HG02938 (cell line): ENCODE measurements around the gene LRRC42.
A peak's percentile ranks its signal among the peaks of the same experiment; 100 is the strongest.

Experiments
- ATAC-seq: cut with Tn5 transposase; IDR thresholded peaks from one replicate; pipeline ENCODE4 v1.9.1; 2021; ENCODE audit warnings: mild to moderate bottlenecking, moderate library complexity; ENCODE audit not compliant: unreplicated experiment

The LRRC42 gene

DNA sequence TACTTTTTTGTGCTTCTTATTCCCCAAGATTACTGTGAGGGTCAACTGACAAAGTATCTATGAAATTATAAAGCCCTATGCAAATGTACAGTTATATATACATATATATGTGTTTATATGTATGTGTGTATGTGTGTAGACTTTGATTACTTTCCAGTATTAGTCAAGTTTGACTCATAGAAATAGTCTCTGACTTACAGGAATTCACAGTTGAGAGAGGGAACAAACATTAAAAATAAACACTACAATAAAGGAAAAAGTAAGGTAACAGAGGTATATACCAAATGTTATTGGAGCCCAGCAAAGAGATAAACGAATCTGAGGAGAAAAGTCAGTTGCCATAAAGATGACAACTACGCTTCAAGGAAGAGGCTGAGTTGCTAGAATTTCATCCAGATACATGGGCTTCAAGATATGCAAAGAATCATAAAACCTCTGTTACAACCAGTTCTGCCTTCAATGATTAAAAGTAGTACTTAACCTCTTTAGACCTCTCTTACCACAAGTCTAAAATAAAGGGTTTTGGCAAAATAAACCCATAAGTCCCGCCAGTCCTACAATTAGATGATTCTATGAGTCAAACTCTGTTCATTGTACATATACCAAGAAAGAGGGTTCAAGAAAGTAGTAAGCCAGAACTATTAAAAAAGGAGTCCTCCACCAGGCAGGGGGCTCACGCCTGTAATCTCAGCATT is 7.9 kb upstream of the LRRC42 start:
- ATAC-seq: no peak

- ATAC-seq: no peak
Observed at GRCh38 chr1:53942127-53942957, 3.8 kb upstream of the LRRC42 start.

- ATAC-seq: no peak
Observed at GRCh38 chr1:53943090-53943489, 3.1 kb upstream of the LRRC42 start.

GRCh38 chr1:53943490-53944043 is 2.6 kb upstream of the LRRC42 start:
- no peak for ATAC-seq

- ATAC-seq: no peak
Observed at GRCh38 chr1:53944469-53945182, 1.5 kb upstream of the LRRC42 start.

DNA sequence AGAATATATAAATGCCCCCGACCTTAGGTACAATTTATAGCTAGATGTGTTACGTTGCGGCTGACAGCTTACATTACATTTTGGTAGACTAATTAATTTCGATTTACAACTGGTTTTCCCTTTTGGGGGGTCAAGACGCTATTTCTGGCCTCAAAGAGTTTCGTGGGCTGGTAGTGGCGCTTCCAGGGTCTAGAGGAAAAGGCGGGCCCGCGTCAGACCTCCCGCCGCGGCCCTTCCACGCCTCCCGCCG is 1.0 kb upstream of the LRRC42 start:
- ATAC-seq: no peak

DNA sequence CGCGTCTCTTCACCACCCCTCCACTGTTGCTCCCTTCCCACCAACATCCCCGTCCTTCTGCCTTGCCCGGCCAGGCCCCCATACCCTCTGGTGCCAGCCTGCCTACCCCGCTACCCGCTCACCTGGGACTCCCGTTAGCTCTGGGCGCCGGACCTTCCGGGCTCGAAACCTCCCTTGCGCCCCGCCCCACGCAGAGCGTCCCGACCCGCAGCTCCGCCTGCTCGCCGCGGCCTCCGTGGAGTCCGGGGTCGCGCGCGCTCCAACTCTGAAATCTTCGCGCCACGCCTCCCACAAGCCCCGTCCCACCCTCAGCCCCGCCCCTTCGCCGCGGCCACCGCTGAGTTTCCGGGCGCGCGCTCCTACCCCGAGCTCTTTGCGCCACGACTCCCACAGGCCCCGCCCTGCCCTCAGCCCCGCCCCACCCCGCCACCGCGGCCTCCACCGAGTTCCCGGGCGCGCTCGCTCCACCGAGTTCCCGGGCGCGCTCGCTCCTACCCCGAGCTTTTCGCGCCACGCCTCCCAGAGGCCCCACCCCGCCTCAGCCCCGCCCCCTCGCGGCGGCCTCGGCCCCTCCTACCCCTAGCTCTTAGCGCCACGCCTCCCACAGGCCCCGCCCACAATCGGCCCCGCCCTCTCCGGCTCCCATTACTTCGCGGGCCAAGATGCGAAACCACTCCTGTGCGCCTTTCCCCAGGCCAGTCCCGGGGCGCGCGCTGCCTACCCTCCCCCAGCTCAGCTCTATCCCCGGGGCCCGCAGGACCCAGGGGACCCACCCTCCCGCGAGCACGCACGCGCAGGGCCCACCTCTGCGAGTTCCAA is 508 bp upstream of the LRRC42 start, which contains the start of gene IFT25:
IFT25 (minus strand) TSS at position 267 of the 819 bp plus-strand sequence. CDS start 5,617 bp downstream, outside the sequence.
- ATAC-seq: peak; percentile 63

DNA sequence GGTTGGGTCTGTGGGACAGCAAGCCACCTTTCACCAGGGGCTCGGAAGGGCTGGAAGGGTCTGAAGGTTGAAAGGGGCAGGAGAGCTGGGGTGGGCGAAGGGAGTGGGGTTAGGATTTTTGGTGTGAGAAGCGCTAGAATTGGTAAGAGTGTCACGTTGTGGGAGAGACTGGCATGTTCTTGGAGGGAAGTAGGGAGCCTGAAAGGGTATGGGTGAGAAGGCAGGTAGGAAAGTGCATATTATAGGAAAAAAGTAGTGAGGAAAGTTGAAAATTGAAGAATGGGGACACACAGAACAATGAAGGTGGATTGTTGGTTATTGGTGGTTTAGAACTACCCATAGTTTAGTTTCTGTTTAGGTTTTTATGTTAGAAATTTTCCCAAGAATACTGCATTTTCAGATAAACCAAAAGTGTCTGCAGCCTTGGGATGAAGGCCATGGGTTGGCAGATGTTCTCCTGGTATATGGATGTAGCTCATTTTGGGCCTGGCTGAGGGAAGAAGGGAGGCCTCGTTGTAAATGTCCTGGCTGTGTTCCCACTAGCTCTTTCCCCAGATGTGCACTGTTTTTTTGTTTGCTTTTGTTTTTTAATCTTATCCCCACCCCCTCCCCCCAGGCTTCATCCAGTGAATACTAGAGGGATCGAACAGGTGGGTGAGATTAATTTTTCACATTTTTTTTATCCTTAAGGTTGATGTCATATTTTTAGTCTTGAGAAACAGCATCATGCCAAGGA is 1.2 kb downstream of the LRRC42 start:
- no peak for ATAC-seq

DNA sequence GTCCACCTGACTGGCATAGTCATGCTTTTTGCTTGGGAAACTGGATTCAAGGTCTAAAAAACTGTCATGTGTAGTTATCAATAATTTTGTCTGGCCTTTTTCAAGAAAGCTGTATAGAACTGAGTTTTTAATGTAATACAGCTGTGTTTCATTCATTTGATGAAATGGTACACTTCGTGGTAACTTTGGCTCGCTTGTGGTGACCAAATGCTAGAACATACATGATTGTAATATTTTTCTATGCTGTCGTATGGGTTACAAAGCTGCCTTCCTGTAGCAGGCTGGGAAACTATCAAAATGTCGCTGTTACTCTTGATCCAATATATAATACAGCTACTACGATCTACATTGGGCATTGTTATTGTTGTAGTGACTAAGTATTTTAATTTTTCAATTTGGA is 2.1 kb downstream of the LRRC42 start:
- ATAC-seq: no peak

- ATAC-seq: no peak
Observed at GRCh38 chr1:53949023-53949990, 3.2 kb downstream of the LRRC42 start.

DNA sequence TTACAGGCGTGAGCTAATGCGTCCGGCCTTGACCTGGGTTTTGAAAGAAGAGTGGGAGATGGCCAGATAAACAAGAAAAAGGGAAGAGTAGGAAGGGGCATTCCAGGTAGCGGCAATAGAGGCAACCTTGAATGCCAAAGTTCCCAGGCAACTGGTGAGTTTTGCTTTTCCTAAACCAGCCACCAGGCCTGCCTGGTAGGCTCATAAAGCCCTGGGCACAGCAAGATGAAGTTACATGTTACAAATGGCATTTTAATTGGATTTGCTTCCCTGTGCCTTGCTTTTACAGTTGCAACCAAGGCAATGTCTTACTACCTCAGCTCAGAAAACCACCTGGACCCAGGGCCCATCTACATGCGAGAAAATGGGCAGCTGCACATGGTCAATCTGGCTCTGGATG is 5.5 kb downstream of the LRRC42 start:
- ATAC-seq: no peak

- no peak for ATAC-seq
Observed at GRCh38 chr1:53954128-53954527, 8.0 kb downstream of the LRRC42 start.

DNA sequence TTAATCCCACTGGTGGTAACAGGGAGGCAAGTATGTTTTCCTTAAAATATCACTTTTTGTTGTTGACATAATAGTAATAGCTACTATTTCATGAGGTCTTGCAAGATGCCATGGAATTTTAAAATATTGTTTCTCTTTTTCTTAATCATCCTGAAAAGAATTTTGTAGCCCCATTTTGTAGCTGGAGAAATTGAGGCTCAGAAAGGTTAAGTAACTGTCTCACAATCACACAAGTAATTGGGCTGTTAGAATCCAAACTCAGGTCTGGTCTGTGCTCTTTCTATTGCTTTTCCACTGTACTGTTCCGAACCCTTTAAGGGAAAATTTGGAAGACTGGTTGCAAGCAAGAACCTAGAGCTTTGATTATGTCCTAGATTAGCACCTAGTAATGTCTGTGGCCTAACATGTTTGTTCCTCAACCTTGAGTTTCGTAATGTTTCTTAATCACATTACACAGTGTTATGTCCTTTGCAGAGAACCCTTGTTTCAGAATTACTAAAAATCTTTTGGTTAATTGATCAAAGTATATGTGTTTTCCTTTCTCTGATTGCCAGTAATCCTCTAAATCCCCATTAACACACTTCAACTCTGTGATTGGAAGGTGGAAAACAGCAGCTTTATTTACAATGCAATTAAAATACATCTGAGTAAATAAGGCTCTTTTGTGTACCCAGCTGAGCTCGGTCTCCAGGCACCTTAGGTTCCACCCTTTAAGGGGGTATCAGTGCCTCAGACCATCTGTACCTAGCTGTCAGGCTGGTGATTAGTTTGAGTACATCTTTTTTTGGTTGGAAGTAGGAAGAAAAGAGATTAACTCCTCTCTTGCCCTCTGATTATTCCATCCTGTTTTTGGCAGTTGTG is 10.4 kb downstream of the LRRC42 start:
- no peak for ATAC-seq

DNA sequence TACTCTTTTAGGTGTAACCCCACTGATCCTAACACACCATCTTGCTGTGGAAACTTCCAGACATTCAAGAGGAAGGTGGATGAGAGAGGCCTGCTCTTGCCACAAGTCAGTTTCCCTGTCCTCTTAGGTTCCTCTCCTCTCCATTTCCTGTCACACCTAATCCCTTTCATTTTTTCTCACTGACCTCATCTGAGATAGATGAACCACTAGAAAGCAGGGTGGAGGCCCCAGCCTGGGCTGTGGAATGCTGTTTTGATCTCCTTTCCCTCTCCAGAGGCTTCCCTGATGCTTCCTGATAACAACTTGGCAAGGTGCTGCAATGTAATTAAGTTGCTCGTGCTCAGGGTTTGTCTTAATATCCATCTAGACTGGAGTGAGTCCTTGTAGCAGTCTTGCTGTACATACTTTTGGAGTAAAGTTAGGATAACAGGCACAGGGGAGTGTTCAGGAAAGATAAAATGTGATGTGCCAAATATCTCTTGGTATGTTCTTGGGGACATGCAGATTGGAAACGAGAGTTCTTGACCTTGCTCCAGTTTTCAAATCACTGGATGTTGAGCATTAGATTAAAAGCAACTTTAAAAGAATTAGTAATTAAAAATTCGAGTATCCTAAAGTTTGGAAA is 11.2 kb downstream of the LRRC42 start:
- no peak for ATAC-seq

- ATAC-seq: no peak
Observed at GRCh38 chr1:53959664-53960250, 13.6 kb downstream of the LRRC42 start.

DNA sequence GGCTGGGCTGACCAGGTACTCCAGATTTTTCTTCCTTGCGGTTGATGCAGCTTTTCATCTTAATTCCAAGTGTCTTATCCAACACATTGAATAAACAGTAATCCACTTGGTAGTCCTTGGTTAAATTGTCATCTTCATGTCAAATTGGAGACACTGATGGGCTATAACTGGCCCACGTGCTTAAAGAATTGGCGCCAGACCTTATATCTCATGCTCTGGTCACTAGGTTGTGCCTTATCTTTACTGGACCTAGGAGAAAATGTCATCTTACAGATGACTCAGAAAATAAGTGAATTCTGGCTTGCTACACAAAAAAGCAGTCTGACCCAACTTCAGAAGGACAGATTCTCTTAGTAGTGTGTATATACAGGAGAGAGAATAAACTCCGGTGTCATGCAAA is 16.2 kb downstream of the LRRC42 start:
- ATAC-seq: no peak

DNA sequence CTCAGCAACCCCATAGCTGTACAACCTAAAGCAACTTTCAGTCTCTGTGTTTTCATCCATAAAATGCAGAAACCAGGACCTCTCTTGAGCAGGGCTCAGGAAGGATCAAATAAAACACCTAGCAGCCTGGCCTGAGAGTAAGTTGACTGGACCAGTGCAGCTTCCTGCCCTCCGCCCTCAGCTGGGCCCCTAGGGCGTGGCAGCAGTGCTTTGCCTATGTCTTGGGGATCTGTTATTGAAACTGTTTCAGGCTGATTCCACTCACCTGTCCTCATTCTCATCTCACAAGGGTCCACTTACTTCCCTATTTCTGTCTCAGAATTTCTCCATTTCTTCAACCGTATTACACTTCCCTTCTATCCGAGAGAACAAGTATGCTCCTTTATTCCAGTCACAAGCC is 17.3 kb downstream of the LRRC42 start:
- ATAC-seq: no peak
